HCT116 (cell line): ENCODE data around the gene MED15. TPM values are rescaled to one million over a fixed set of nuclear protein-coding genes. Genes with fewer than 3 reads are reported as not detected.

Experiments
- ATAC-seq: fragments of 200-7000 bp; cut with Tn5 transposase; 2 replicates; pipeline ENCODE4 v1.9.1; 2020; ENCODE audit warnings: mild to moderate bottlenecking, moderate library complexity
- BruUV-seq: library from RNA; stranded (reverse); fragments of 400-500 nt; replicated peaks from 2 replicates; lab custom pipeline; 2021; lab: Mats Ljungman, UMichigan
- CTCF ChIA-PET: fragments of 300-600 bp; sonication (Branson Sonifier 250); formaldehyde crosslinking; loops from one replicate; lab custom pipeline; 2021; ENCODE audit warnings: antibody characterized with exemption; lab: Charles Lee
- POLR2A ChIA-PET: fragments of 300-600, 350-600 bp; sonication (Branson Sonifier 250); formaldehyde crosslinking; loops from one replicate; lab custom pipeline; 2021; ENCODE audit warnings: antibody characterized with exemption; lab: Charles Lee
- RAD21 ChIA-PET, 2 experiments: fragments of 300-600 bp; sonication (Branson Sonifier 250); formaldehyde crosslinking; loops; one replicate each; lab custom pipeline; 2023; ENCODE audit warnings: low total read pairs in 2 of 2; ENCODE audit not compliant: uncharacterized antibody in 2 of 2, unreplicated experiment in 2 of 2, low non-redundant PET in 1 of 2; lab: Charles Lee
- DNase-seq: peaks from one replicate; pipeline ENCODE4 v3.0.0-alpha.2; 2010; ENCODE audit warnings: low read depth, low spot score
- H2AFZ ChIP-seq: fragments of 200-600 bp; shearing (Covaris generic), sonication (generic); 2 replicates; pipeline ENCODE4 v1.6.1; 2017; ENCODE audit warnings: low read depth, mixed run types, mixed read lengths, antibody characterized with exemption, low read length; ENCODE audit not compliant: poor library complexity, severe bottlenecking
- H3K27ac ChIP-seq: 2 replicates; pipeline ENCODE4 v1.5.1; 2012; ENCODE audit warnings: low read depth, low read length
- H3K27me3 ChIP-seq: fragments of 200-600 bp; sonication (generic); 2 replicates; pipeline ENCODE4 v1.6.1; 2016; ENCODE audit warnings: mixed run types, low read length, mixed read lengths; ENCODE audit not compliant: insufficient read depth
- H3K36me3 ChIP-seq, 2 experiments: fragments of 200-500 bp in 1 of 2; fragments of 200-600 bp in 1 of 2; sonication (Bioruptor generic) in 1 of 2; sonication (generic) in 1 of 2; 2 replicates each; pipeline versions ENCODE4 v1.5.1 to v1.6.1; 2014 to 2016; ENCODE audit warnings: low read length in 2 of 2, inconsistent platforms in 1 of 2, mixed read lengths in 1 of 2, mixed run types in 1 of 2; ENCODE audit not compliant: insufficient read depth in 2 of 2, control insufficient read depth in 1 of 2
- H3K4me1 ChIP-seq, 2 experiments: fragments of 200-600 bp in 1 of 2; sonication (generic) in 1 of 2; 2 replicates each; pipeline versions ENCODE4 v1.5.1 to v1.6.1; 2012 to 2017; ENCODE audit warnings: low read length in 2 of 2, inconsistent platforms in 1 of 2, mild to moderate bottlenecking in 1 of 2, mixed read lengths in 1 of 2, mixed run types in 1 of 2, moderate library complexity in 1 of 2; ENCODE audit not compliant: insufficient read depth in 2 of 2, control insufficient read depth in 1 of 2
- H3K4me2 ChIP-seq: fragments of 200-600 bp; sonication (generic); 2 replicates; pipeline ENCODE4 v1.6.1; 2017; ENCODE audit warnings: mixed run types, low read length, mixed read lengths
- H3K4me3 ChIP-seq, 2 experiments: fragments of 200-600 bp in 1 of 2; sonication (generic) in 1 of 2; replicated peaks in 1 of 2; 2 replicates each; pipeline ENCODE4 v1.5.1; 2011 to 2016; ENCODE audit warnings: low read length in 2 of 2, control low read depth in 1 of 2, low read depth in 1 of 2, mild to moderate bottlenecking in 1 of 2, mixed read lengths in 1 of 2, mixed run types in 1 of 2
- H3K79me2 ChIP-seq: fragments of 200-600 bp; sonication (generic); 2 replicates; pipeline ENCODE4 v1.6.1; 2017; ENCODE audit warnings: mild to moderate bottlenecking, mixed run types, low read length, moderate library complexity, mixed read lengths; ENCODE audit not compliant: insufficient read depth
- H3K9ac ChIP-seq: fragments of 200-600 bp; sonication (generic); 2 replicates; pipeline ENCODE4 v1.6.1; 2016; ENCODE audit warnings: low read length, mixed read lengths
- H3K9me2 ChIP-seq: fragments of 200-600 bp; sonication (generic), shearing (Covaris generic); 2 replicates; pipeline ENCODE4 v1.6.1; 2017; ENCODE audit warnings: mixed run types, mild to moderate bottlenecking, moderate library complexity; ENCODE audit not compliant: insufficient read depth
- H3K9me3 ChIP-seq, 2 experiments: fragments of 200-500 bp in 1 of 2; fragments of 200-600 bp in 1 of 2; sonication (Bioruptor generic) in 1 of 2; sonication (generic) in 1 of 2; 2 replicates each; pipeline ENCODE4 v1.6.1; 2014 to 2017; ENCODE audit warnings: low read length in 2 of 2, mixed read lengths in 2 of 2, inconsistent platforms in 1 of 2, low read depth in 1 of 2, mild to moderate bottlenecking in 1 of 2, mixed run types in 1 of 2, moderate library complexity in 1 of 2; ENCODE audit not compliant: control insufficient read depth in 1 of 2, insufficient read depth in 1 of 2
- H4K20me1 ChIP-seq: fragments of 200-600 bp; sonication (generic), shearing (Covaris generic); 2 replicates; pipeline ENCODE4 v1.6.1; 2017; ENCODE audit warnings: mixed run types, mild to moderate bottlenecking, moderate library complexity; ENCODE audit not compliant: insufficient read depth
- CBX3 ChIP-seq: IDR thresholded peaks from 2 replicates; pipeline ENCODE4 v1.6.1; 2012; ENCODE audit warnings: low read depth
- CEBPB ChIP-seq: IDR thresholded peaks from 2 replicates; pipeline ENCODE4 v1.6.1; 2012; ENCODE audit warnings: low read depth
- EZH2 ChIP-seq: fragments of 200-600 bp; sonication (generic); IDR thresholded peaks from 2 replicates; pipeline ENCODE4 v1.6.1; 2017; ENCODE audit warnings: antibody characterized with exemption, mixed run types
- FOSL1 ChIP-seq: IDR thresholded peaks from 2 replicates; pipeline ENCODE4 v1.6.1; 2012; ENCODE audit warnings: low read depth
- JUND ChIP-seq: IDR thresholded peaks from 2 replicates; pipeline ENCODE4 v1.6.1; 2012
- MAX ChIP-seq: IDR thresholded peaks from 2 replicates; pipeline ENCODE4 v1.6.1; 2012
- POLR2A ChIP-seq: IDR thresholded peaks from 2 replicates; pipeline ENCODE4 v1.7.0; 2011; ENCODE audit warnings: borderline replicate concordance; ENCODE audit not compliant: insufficient read depth, insufficient read length; ENCODE audit errors: extremely low read depth
- POLR2AphosphoS5 ChIP-seq: IDR thresholded peaks from 2 replicates; pipeline ENCODE4 v1.6.1; 2011; ENCODE audit warnings: mild to moderate bottlenecking, low read depth, low read length, moderate library complexity
- RAD21 ChIP-seq: IDR thresholded peaks from 2 replicates; pipeline ENCODE4 v1.6.1; 2012; ENCODE audit warnings: low read depth, mild to moderate bottlenecking
- SIN3A ChIP-seq: IDR thresholded peaks from 2 replicates; pipeline ENCODE4 v1.6.1; 2012; ENCODE audit warnings: low read depth
- SP1 ChIP-seq: IDR thresholded peaks from 2 replicates; pipeline ENCODE4 v1.6.1; 2012; ENCODE audit warnings: low read depth
- SRF ChIP-seq: IDR thresholded peaks from 2 replicates; pipeline ENCODE4 v1.6.1; 2012; ENCODE audit warnings: low read depth
- TCF7L2 ChIP-seq: IDR thresholded peaks from 2 replicates; pipeline ENCODE4 v1.7.0; 2011; ENCODE audit warnings: borderline replicate concordance, inconsistent platforms; ENCODE audit not compliant: insufficient read depth, insufficient read length; ENCODE audit errors: extremely low read depth
- YY1 ChIP-seq: IDR thresholded peaks from 2 replicates; pipeline ENCODE4 v1.6.1; 2011; ENCODE audit warnings: low read length, low read depth, moderate library complexity, mild to moderate bottlenecking; ENCODE audit not compliant: insufficient replicate concordance; ENCODE audit errors: extremely low read depth
- ZFX ChIP-seq: fragments of 450-650 bp; IDR thresholded peaks from 2 replicates; pipeline ENCODE4 v1.6.1; 2017
- intact Hi-C: fragments of 100-400 bp; cut with micrococcal nuclease; formaldehyde crosslinking; loops from 2 replicates; pipeline ENCODE4 v1.10.0; 2022
- total RNA-seq: library from RNA; stranded (reverse); gene quantifications from one replicate; pipeline ENCODE4 v1.2.1, GENCODE V29; 2021; ENCODE audit not compliant: unreplicated experiment
- TF ChIP-seq, protein P1 (sequence below), 3 experiments: fragments of 200-600 bp in 1 of 3; sonication (generic) in 1 of 3; IDR thresholded peaks in 2 of 3; conservative IDR thresholded peaks in 1 of 3; 2 replicates each; pipeline ENCODE4 v1.5.1; 2012 to 2017; ENCODE audit warnings: low read depth in 2 of 3, low read length in 2 of 3, antibody characterized with exemption in 1 of 3, borderline replicate concordance in 1 of 3, control low read depth in 1 of 3, mild to moderate bottlenecking in 1 of 3, mixed read lengths in 1 of 3, mixed run types in 1 of 3, moderate library complexity in 1 of 3; ENCODE audit not compliant: insufficient read depth in 1 of 3
- TF ChIP-seq, protein P2 (sequence below): IDR thresholded peaks from 2 replicates; pipeline ENCODE4 v1.6.1; 2011; ENCODE audit warnings: mild to moderate bottlenecking, low read length, moderate library complexity; ENCODE audit not compliant: insufficient replicate concordance; ENCODE audit errors: extremely low read depth

Gene MED15
- total RNA-seq, 1 experiment from 2014 or later: 81.3 TPM

- H3K4me2 ChIP-seq: no peak overlapping the region
- H3K27me3 ChIP-seq: no peaks in the 10 kb centered on the region
- peaks cover 68% of the 10 kb centered on the region for H3K79me2 ChIP-seq
- no peak overlapping the region for H3K4me3 ChIP-seq
- H3K4me1 ChIP-seq: no peaks in the 10 kb centered on the region
- no peak overlapping the region for H3K27ac ChIP-seq
- ChIA-PET RAD21 (no interaction called here), CTCF (interaction anchor here (2.9 kb wide), 1 partner anchor 15 kb away, joined by 7 read pairs; no protein-coding TSS in a partner anchor), POLR2A (interaction anchor here (0.7 kb wide), 1 partner anchor 8 kb away, joined by 3 read pairs; no protein-coding TSS in a partner anchor)
- no TSS peak for BruUV-seq
- intact Hi-C loops: no loop called here
- H4K20me1 ChIP-seq: peaks cover 4% of the 10 kb centered on the region; the same call in 1 of the 2 replicates
- ATAC-seq: no peak
- no peak overlapping the region for H3K9ac ChIP-seq
- no peaks in the 10 kb centered on the region for H3K9me2 ChIP-seq
- DNase-seq: no peak
- no peaks in the 10 kb centered on the region for H3K9me3 ChIP-seq
- no peak overlapping the region for H2AFZ ChIP-seq
- H3K36me3 ChIP-seq: peaks cover 12 to 35% of the 10 kb centered on the region in 2 experiments; a peak in 3 of 4 replicates
- TF ChIP-seq SRF: no peak
- no peak for TF ChIP-seq ZFX
- TF ChIP-seq YY1: no peak
- no peak for TF ChIP-seq MAX
- TF ChIP-seq JUND: no peak
- no peak for TF ChIP-seq CEBPB
- no peak for TF ChIP-seq FOSL1
- no peak for TF ChIP-seq SP1
- TF ChIP-seq POLR2AphosphoS5: no peak
- TF ChIP-seq CBX3: no peak
- TF ChIP-seq POLR2A: no peak
- no peak for TF ChIP-seq SIN3A
- no peak for TF ChIP-seq TCF7L2
- TF ChIP-seq, protein P1, sequence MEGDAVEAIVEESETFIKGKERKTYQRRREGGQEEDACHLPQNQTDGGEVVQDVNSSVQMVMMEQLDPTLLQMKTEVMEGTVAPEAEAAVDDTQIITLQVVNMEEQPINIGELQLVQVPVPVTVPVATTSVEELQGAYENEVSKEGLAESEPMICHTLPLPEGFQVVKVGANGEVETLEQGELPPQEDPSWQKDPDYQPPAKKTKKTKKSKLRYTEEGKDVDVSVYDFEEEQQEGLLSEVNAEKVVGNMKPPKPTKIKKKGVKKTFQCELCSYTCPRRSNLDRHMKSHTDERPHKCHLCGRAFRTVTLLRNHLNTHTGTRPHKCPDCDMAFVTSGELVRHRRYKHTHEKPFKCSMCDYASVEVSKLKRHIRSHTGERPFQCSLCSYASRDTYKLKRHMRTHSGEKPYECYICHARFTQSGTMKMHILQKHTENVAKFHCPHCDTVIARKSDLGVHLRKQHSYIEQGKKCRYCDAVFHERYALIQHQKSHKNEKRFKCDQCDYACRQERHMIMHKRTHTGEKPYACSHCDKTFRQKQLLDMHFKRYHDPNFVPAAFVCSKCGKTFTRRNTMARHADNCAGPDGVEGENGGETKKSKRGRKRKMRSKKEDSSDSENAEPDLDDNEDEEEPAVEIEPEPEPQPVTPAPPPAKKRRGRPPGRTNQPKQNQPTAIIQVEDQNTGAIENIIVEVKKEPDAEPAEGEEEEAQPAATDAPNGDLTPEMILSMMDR (IDR thresholded peaks at IDR 0.05 in 2 of 3, conservative IDR thresholded peaks at IDR 0.05 in 1 of 3; ENCODE audit: borderline replicate concordance in 1 of 3, insufficient read depth in 1 of 3, low read depth in 2 of 3, low read length in 2 of 3): no peak
- TF ChIP-seq, protein P2, sequence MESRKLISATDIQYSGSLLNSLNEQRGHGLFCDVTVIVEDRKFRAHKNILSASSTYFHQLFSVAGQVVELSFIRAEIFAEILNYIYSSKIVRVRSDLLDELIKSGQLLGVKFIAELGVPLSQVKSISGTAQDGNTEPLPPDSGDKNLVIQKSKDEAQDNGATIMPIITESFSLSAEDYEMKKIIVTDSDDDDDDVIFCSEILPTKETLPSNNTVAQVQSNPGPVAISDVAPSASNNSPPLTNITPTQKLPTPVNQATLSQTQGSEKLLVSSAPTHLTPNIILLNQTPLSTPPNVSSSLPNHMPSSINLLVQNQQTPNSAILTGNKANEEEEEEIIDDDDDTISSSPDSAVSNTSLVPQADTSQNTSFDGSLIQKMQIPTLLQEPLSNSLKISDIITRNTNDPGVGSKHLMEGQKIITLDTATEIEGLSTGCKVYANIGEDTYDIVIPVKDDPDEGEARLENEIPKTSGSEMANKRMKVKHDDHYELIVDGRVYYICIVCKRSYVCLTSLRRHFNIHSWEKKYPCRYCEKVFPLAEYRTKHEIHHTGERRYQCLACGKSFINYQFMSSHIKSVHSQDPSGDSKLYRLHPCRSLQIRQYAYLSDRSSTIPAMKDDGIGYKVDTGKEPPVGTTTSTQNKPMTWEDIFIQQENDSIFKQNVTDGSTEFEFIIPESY: no peak
- TF ChIP-seq EZH2: no peak
- TF ChIP-seq RAD21: no peak
These were observed 41.9 kb downstream of the MED15 start for GRCh38 chr22:20549232-20549841.
